HG03103 (cell line): ENCODE measurements around the gene CTNNAL1.
"Not testable (repeated sequence)": the region's sequence is repeated elsewhere in the genome, so short reads cannot be mapped to it uniquely, and the experiment has no call there.

Experiments used
- ATAC-seq: cut with Tn5 transposase; IDR thresholded peaks from one replicate; pipeline ENCODE4 v1.9.1; 2021; ENCODE audit warnings: low read depth; ENCODE audit not compliant: unreplicated experiment

Gene CTNNAL1

GRCh38 chr9:108997112-108997511, 16.2 kb downstream of the CTNNAL1 start:
- ATAC-seq: no peak

GRCh38 chr9:108996643-108997042, 16.7 kb downstream of the CTNNAL1 start:
- no peak for ATAC-seq

GRCh38 chr9:108994695-108995094, 18.6 kb downstream of the CTNNAL1 start:
- peak; percentile 84 for ATAC-seq

GRCh38 chr9:108991479-108991878, 21.8 kb downstream of the CTNNAL1 start:
- ATAC-seq: no peak

GRCh38 chr9:108983885-108984284, 29.4 kb downstream of the CTNNAL1 start:
- no peak for ATAC-seq

- ATAC-seq: no peak
Observed at GRCh38 chr9:108980893-108981292, 32.4 kb downstream of the CTNNAL1 start.

- no peak for ATAC-seq
Observed at GRCh38 chr9:108978205-108978604, 35.1 kb downstream of the CTNNAL1 start.

- ATAC-seq: no peak
Observed at GRCh38 chr9:108973895-108974294, 39.4 kb downstream of the CTNNAL1 start.

GRCh38 chr9:108972626-108973209, 40.6 kb downstream of the CTNNAL1 start:
- ATAC-seq: no peak

- ATAC-seq: no peak
Observed at GRCh38 chr9:108972186-108972585, 41.1 kb downstream of the CTNNAL1 start.

GRCh38 chr9:108971392-108971791, 41.9 kb downstream of the CTNNAL1 start:
- ATAC-seq: not testable (repeated sequence)

GRCh38 chr9:108967916-108968315, 45.4 kb downstream of the CTNNAL1 start:
- ATAC-seq: no peak

GRCh38 chr9:108963459-108964143, 49.7 kb downstream of the CTNNAL1 start:
- ATAC-seq: no peak

GRCh38 chr9:108961151-108961550, 52.1 kb downstream of the CTNNAL1 start:
- ATAC-seq: no peak

- ATAC-seq: no peak
Observed at GRCh38 chr9:108960331-108960730, 53.0 kb downstream of the CTNNAL1 start.

- no peak for ATAC-seq
Observed at GRCh38 chr9:108956631-108957026, 56.7 kb downstream of the CTNNAL1 start.

GRCh38 chr9:108956022-108956630, 57.2 kb downstream of the CTNNAL1 start:
- no peak for ATAC-seq

- ATAC-seq: no peak
Observed at GRCh38 chr9:108953983-108954574, 59.2 kb downstream of the CTNNAL1 start.

- no peak for ATAC-seq
Observed at GRCh38 chr9:108951578-108951977, 61.7 kb downstream of the CTNNAL1 start.

- ATAC-seq: no peak
Observed at GRCh38 chr9:108950168-108950567, 63.1 kb downstream of the CTNNAL1 start.

- ATAC-seq: no peak
Observed at GRCh38 chr9:108939975-108940374, 73.3 kb downstream of the CTNNAL1 start.
